ENCODE data around the gene KISS1. TPM values are rescaled to one million over a fixed set of nuclear protein-coding genes. Genes with fewer than 3 reads are reported as not detected.

KISS1 gene
- total and polyA plus RNA-seq, 4 donors, result 1.3 to 1.6 TPM; not detected in 2

GRCh38 chr1:204143276-204144041, 52.8 kb downstream of the KISS1 start:
- intact Hi-C loops (cut with DNase I), result no loop called here
- Histone ChIP-seq H3K36me3 (ENCODE audit: control insufficient read depth in 1 of 2, insufficient read depth in 2 of 2, low read length in 1 of 2) (peaks cover 0 to 13% of the 10 kb centered on the region in 2 donors), H3K4me3 (ENCODE audit: low read length in 2 of 2) (no peak overlapping the region), H3K27ac (ENCODE audit: low read depth in 1 of 2, low read length in 2 of 2) (no peak overlapping the region), H3K9me3 (ENCODE audit: control insufficient read depth, low read length) (no peaks in the 10 kb centered on the region), H3K4me1 (ENCODE audit: control insufficient read depth in 1 of 2, insufficient read depth in 2 of 2, low read length in 2 of 2) (no peaks in the 10 kb centered on the region), H3K27me3 (ENCODE audit: control insufficient read depth in 1 of 2, insufficient read depth in 2 of 2, low read length in 1 of 2) (no peaks in the 10 kb centered on the region)
- DNase-seq (no peak), ATAC-seq (ENCODE audit: low FRiP score) (no peak)
- WGBS, 2 donors, result 81 to 85% methylated on average over 14 of the region's 14 CpGs

GRCh38 chr1:204142032-204142974, 54.0 kb downstream of the KISS1 start:
- Histone ChIP-seq H3K27me3 (ENCODE audit: control insufficient read depth in 1 of 2, insufficient read depth in 2 of 2, low read length in 1 of 2) (no peaks in the 10 kb centered on the region), H3K9me3 (ENCODE audit: control insufficient read depth, low read length) (no peaks in the 10 kb centered on the region), H3K4me1 (ENCODE audit: control insufficient read depth in 1 of 2, insufficient read depth in 2 of 2, low read length in 2 of 2) (no peaks in the 10 kb centered on the region), H3K36me3 (ENCODE audit: control insufficient read depth in 1 of 2, insufficient read depth in 2 of 2, low read length in 1 of 2) (peaks cover 0 to 18% of the 10 kb centered on the region in 2 donors), H3K4me3 (ENCODE audit: low read length in 2 of 2) (no peak overlapping the region), H3K27ac (ENCODE audit: low read depth in 1 of 2, low read length in 2 of 2) (no peak overlapping the region)
- intact Hi-C loops (cut with DNase I), result no loop called here
- no peak for DNase-seq
- 93% methylated on average over 5 of the region's 5 CpGs for WGBS, 2 donors
- ATAC-seq (ENCODE audit: low FRiP score), result no peak

- no peak for ATAC-seq (ENCODE audit: low FRiP score)
- Histone ChIP-seq H3K9me3 (ENCODE audit: control insufficient read depth, low read length) (no peaks in the 10 kb centered on the region), H3K27me3 (ENCODE audit: control insufficient read depth in 1 of 2, insufficient read depth in 2 of 2, low read length in 1 of 2) (no peaks in the 10 kb centered on the region), H3K27ac (ENCODE audit: low read depth in 1 of 2, low read length in 2 of 2) (no peak overlapping the region), H3K4me1 (ENCODE audit: control insufficient read depth in 1 of 2, insufficient read depth in 2 of 2, low read length in 2 of 2) (no peaks in the 10 kb centered on the region), H3K36me3 (ENCODE audit: control insufficient read depth in 1 of 2, insufficient read depth in 2 of 2, low read length in 1 of 2) (peaks cover 0 to 18% of the 10 kb centered on the region in 2 donors), H3K4me3 (ENCODE audit: low read length in 2 of 2) (no peak overlapping the region)
- no peak for DNase-seq
- intact Hi-C loops (cut with DNase I), result no loop called here
- WGBS, 2 donors, result 96 to 98% methylated on average over 3 of the region's 3 CpGs
Observed at GRCh38 chr1:204141131-204141530, 55.2 kb downstream of the KISS1 start.

Other genes starting within 250 kb of the KISS1 start
- gene SOX13, start 123.4 kb downstream of the KISS1 start, total RNA-seq, result 10 to 100 TPM; 40.9 to 52.8 TPM
- 10 to 100 TPM in 1 of 2 donors, 1 to 10 TPM in 1; 9.6 to 16.3 TPM for gene SOX13, start 123.4 kb downstream of the KISS1 start, polyA plus RNA-seq
- 10 to 100 TPM; 15.8 to 18.0 TPM for gene ETNK2, start 44.4 kb downstream of the KISS1 start, total RNA-seq
- 10 to 100 TPM; 10.1 to 13.0 TPM for gene ETNK2, start 44.4 kb downstream of the KISS1 start, polyA plus RNA-seq
- not detected for gene REN, start 30.2 kb downstream of the KISS1 start, total RNA-seq
- gene REN, start 30.2 kb downstream of the KISS1 start, polyA plus RNA-seq, result not detected
- not detected for gene GOLT1A, start 17.5 kb upstream of the KISS1 start, total RNA-seq
- 10 to 100 TPM in 1 of 2 donors, not detected in 1; 10.5 TPM for gene GOLT1A, start 17.5 kb upstream of the KISS1 start, polyA plus RNA-seq
- gene PLEKHA6, start 163.4 kb upstream of the KISS1 start, total RNA-seq, result 10 to 100 TPM in 1 of 2 donors, 1 to 10 TPM in 1; 3.9 to 19.6 TPM
- gene PLEKHA6, start 163.4 kb upstream of the KISS1 start, polyA plus RNA-seq, result 1 to 10 TPM in 1 of 2 donors, under 1 TPM in 1; 0.56 to 6.1 TPM
- gene PPP1R15B, start 215.3 kb upstream of the KISS1 start, total RNA-seq, result 10 to 100 TPM; 39.3 to 59.9 TPM
- 10 to 100 TPM in 1 of 2 donors, 1 to 10 TPM in 1; 6.8 to 13.7 TPM for gene PPP1R15B, start 215.3 kb upstream of the KISS1 start, polyA plus RNA-seq